H54 (cell line): ENCODE measurements around the gene YTHDF1.

Experiments used
- DNase-seq: peaks from one replicate; pipeline ENCODE4 v3.0.0; 2011; ENCODE audit warnings: low spot score, mixed read lengths; ENCODE audit not compliant: insufficient read length
- FAIRE-seq: peaks from 3 replicates; lab custom pipeline; 2011; peaks lifted over from hg19 to GRCh38; lab: Jason Lieb, UNC
- POLR2A ChIP-seq: IDR thresholded peaks from 2 replicates; pipeline ENCODE4 v1.6.1; 2011; ENCODE audit warnings: low read depth, mild to moderate bottlenecking, low read length

Gene YTHDF1

GRCh38 chr20:63196768-63197470, 19.0 kb downstream of the YTHDF1 start:
- no peak for DNase-seq
- no peak for TF ChIP-seq POLR2A
- no peak for FAIRE-seq

- no peak for FAIRE-seq
- no peak for TF ChIP-seq POLR2A
Observed at GRCh38 chr20:63194797-63195173, 21.1 kb downstream of the YTHDF1 start.

GRCh38 chr20:63194007-63194796, 21.7 kb downstream of the YTHDF1 start:
- no peak for FAIRE-seq
- no peak for DNase-seq
- no peak for TF ChIP-seq POLR2A

More at GRCh38 chr20:63194797-63195173, 21.1 kb downstream of the YTHDF1 start:
- no peak for DNase-seq

GRCh38 chr20:63192721-63193120, 23.2 kb downstream of the YTHDF1 start:
- FAIRE-seq: no peak
- DNase-seq: no peak
- TF ChIP-seq POLR2A: no peak

GRCh38 chr20:63191400-63191799, 24.5 kb downstream of the YTHDF1 start:
- DNase-seq: peak; percentile 92
- no peak for TF ChIP-seq POLR2A
- FAIRE-seq: no peak

- FAIRE-seq: no peak
- no peak for TF ChIP-seq POLR2A
- DNase-seq: no peak
Observed at GRCh38 chr20:63190828-63191227, 25.1 kb downstream of the YTHDF1 start.

- no peak for TF ChIP-seq POLR2A
- no peak for FAIRE-seq
- no peak for DNase-seq
Observed at GRCh38 chr20:63189846-63190559, 25.9 kb downstream of the YTHDF1 start.

GRCh38 chr20:63189322-63189642, 26.6 kb downstream of the YTHDF1 start:
- DNase-seq: no peak
- no peak for TF ChIP-seq POLR2A
- no peak for FAIRE-seq

- FAIRE-seq (no peak), DNase-seq (no peak)
- no peak for TF ChIP-seq POLR2A
Observed at GRCh38 chr20:63188641-63189321, 27.1 kb downstream of the YTHDF1 start.

- FAIRE-seq: no peak
- DNase-seq: no peak
- TF ChIP-seq POLR2A: no peak
Observed at GRCh38 chr20:63188159-63188442, 27.8 kb downstream of the YTHDF1 start.

- FAIRE-seq (no peak), DNase-seq (no peak)
- no peak for TF ChIP-seq POLR2A
Observed at GRCh38 chr20:63187338-63188158, 28.4 kb downstream of the YTHDF1 start.

- DNase-seq: peak; percentile 94
- no peak for TF ChIP-seq POLR2A
- FAIRE-seq: no peak
Observed at GRCh38 chr20:63186528-63187316, 29.2 kb downstream of the YTHDF1 start.
